ENCODE results near the gene UCP2.

UCP2 gene, protein sequence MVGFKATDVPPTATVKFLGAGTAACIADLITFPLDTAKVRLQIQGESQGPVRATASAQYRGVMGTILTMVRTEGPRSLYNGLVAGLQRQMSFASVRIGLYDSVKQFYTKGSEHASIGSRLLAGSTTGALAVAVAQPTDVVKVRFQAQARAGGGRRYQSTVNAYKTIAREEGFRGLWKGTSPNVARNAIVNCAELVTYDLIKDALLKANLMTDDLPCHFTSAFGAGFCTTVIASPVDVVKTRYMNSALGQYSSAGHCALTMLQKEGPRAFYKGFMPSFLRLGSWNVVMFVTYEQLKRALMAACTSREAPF

DNA sequence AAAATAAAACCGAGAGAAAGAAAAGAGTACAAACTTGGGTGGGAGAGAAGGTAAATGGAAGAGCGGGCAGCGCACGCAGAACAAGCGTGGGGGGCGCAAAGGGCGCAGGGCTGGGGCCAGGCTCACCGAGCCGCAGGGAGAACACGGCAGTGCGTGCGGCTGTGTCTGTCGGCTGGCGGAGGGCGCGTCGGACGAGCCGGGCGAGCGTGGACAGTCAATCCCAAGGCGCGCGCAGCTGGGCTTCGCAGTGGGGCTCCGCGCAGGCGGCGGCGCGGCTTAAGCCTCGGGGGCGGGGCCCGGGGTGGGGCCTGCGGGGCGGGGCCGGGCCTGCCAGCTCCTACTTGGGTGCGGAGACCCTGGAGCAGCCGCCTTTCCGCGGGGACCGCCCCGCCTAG, at the start of gene UCP2:
Gene UCP2, minus strand, starts transcription at position 249 of the 395 bp plus-strand sequence. CDS start 4,465 bp downstream, outside the sequence.
- DNase-seq (ENCODE audit: low read depth), result peak; percentile 68

DNA sequence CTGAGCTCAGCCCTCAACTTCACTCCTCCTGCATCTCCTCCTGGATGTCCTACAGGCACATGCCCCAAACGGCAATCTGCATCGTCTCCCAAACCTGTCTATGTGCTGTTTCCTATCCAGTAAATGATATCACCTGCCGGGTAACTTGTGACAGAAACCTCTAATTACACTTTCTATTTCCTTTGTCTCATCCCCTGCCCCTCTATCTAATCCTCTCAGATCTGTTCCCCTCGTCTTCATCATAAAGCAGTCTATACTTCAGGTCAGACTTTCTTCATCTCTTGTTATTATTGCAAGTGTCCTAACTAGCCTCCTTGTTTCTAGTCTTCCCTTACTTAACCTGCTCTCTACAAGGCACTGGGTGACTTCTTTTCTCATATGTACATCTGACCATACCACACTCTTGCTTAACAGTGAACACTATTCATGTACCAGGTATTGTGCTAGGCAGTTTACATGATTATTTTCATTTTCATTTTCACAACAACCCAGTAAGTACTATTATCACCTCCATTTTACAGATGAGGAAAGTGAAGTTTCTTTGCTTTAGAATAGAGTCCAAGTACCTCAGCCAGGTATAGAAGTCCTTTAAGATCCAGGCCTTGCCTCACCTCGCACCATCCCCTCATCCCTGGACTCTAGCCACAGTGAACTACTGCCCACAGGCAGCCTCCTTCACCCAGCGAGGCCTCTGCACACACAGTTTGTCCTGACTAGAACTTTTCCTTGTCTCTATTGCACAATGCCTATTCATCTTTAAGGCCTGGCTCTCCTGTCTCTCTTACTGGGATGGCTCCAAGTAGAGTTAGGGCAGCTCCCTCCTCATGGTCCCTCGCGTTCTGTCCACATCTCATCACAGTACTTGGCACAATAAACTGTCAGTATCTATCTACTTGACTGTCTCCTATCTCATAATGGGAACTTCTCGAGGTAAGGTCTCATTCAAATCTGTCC, 48.4 kb upstream of the UCP2 start:
- DNase-seq (ENCODE audit: low read depth), result no peak

DNA sequence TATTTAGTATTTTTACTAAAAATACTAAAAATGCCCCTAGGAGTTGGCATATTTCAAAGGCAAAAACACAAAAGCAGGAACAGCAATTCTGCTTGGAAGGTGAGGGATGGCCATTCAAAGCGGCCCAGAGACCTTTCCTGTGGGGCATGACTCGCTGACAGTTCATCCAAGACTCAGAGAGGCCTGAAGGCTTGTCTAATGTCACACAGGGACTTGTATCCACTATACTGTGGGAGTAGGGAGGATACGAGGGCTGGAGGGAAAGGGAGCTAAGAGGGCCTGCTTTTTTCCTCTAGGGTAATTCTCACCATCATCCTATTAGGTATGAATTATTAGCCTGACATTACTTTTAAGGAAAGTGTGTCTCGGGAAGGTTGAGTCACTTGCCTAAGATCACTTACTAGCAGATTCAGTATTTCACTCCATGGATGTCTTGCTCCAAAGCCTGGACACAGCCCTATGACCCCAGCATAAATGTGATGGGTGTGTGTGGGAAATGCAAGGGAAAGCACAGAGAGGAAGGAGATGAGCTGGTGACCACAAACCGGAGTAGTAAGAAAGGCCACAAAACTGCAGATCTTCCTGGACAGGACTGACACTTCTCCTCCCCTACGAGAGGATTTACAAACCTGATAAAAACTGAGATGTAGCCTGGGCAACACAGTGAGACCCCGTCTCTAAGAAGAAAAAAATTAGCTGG, 43.0 kb upstream of the UCP2 start:
- DNase-seq (ENCODE audit: low read depth), result no peak

DNA sequence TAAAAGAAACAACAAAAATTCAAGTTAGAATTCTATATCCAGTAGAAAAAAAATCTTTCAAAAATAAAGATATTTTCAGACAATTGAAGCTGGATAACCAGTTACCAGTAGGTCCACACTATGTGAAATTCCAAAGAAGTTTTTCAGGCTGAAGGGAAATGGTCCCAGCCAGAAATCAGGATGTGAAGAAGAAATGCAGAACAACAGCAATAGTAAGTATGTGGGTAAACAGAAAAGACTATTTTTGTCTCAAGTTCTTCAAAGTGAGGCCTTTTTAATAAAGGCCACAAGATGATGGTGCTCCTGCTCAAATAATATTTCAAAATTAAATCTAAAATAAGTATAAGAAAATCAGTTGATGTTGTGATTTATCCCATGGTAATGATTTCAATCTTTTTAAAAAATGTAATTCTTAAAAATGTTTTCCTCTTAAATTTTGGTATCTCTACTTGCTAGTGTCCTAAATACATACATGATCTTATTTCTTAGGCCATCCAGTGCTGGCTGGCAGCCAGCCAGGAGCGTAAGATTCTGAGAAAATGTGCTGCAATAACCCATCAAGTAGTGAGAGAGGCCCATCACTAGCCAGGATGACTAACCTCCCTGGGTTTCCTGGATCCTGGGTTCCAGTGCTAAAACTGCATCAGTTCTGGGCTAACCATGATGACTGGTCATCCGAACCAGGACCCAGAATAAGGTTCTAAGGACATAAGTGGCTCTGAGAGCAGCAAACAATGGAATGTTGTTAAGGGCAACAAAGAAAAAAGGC, 41.8 kb upstream of the UCP2 start:
- DNase-seq (ENCODE audit: low read depth), result no peak

DNA sequence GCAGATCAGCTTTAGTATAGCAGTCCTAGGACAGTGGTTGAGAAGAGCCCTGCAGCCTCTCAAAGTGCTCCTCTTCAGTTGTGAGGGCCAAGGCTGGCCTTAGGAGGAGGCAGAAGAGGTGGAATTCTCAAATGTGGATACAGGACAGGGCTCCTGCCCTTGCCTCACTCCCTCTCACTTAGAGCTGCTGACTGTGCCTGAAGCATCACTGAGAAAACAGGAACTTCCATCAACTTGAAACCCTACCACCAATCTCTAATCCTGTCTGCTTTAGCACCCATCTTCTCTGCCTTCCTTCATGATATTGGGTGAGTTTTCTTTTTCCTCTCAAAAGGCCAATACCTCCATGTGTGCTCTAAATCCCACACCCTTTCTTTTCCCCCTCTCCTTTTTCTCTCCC, 40.6 kb upstream of the UCP2 start:
- DNase-seq (ENCODE audit: low read depth), result no peak

DNA sequence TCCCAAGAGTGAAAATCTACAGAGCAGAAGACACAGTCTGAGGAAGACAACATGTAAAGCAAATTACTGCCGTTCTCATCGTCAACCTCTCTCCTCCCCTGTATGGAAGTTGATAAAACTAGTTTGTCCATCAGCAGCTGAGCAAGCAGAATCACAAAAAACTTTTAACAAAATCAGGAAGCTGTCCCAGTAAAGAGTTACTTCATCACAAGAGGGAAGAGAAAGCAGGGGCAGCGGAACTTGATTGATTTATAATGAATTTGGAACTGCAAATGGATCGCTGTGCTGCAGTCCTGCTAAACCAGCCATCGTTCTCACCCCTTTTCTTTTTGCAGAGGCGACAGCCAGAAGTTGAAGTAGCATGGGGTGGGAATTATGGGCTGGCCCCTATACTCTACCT, 39.9 kb upstream of the UCP2 start:
- DNase-seq (ENCODE audit: low read depth), result no peak

DNA sequence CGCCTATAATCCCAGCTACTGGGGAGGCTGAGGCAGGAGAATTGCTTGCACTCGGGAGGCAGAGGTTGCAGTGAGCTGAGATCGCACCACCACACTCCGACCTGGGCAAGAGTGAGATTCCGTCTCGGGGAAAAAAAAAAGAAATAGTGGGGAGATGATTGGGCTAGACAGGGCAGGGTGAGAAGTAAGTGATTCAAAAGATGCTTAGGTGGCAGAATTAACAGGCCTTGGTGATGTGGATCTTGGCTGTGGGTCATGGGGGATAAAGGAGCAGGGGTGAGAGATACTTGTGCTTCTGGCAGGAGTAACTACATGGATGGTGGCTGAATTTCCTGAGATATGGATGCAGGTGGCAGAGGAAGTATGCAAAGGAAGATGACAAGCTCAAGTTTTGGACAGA, 39.4 kb upstream of the UCP2 start:
- DNase-seq (ENCODE audit: low read depth), result no peak

DNA sequence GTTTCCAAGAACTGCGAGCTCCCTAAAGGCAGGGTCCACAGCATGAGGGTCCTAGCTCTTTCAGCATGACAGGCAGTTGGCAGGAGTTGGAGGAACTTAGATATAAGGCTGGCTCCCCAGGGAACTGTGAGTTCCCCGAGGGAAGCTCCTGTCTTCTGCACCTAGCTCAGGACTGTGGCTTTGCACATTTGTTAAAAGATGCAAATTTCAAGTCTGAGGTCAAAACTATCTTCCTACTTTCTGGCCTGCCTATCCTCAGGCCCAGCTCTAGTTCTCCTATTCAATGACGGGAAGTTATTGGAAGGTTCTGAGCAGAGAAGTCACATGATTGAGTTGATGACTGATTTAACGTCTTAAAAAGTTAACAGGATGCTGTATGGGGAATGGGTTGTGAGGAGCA, 37.9 kb upstream of the UCP2 start:
- DNase-seq (ENCODE audit: low read depth), result no peak

DNA sequence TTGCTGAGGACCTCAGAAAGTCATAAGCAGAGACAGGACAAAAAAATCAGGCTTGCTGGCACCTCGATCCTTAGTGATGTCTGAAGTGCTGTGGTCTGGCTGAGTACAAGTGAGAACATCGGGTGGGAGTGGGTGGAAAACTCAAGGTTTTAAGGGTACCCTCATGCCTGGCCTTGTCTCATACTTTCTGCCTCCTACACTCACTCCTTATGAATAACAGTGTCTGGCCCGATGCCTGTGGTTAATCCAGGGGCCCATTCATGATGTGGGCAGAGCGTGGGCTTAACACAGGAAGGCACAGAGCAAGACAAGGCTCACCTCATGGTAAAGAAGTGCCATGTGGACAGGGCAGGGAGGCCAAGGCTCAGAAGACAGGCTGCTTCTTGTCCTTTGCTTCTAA, 37.2 kb upstream of the UCP2 start:
- DNase-seq (ENCODE audit: low read depth), result no peak

DNA sequence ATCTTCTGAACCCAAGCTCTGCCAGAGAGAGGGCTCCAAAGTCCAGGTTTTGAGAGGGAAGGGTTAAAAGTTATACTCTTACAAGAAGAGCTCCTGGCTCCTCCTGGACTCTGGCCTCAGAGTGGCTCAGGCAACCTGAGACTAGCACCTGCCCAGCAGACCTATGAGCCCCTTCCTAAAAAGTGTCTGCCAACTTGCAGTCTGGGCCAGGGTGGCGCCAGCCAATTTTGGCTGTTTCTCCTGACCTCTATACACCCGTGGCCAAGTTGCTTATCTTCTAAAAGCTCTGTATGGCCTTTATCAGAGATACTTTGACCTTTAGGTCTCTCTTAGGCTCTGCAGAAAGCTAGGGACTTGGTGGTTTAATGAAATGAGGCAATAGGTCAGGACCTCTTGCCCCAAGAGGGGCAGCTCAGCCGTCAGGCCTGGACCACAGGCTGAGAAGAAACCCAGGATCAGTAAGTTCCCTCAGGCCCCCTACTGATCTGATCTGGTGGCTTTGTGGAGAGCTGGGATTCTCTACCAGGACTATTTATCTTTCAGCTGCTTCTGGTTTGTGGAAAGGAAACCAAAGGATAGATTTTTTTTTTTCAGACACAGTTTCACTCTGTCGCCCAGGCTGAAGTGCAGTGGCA, 36.6 kb upstream of the UCP2 start:
- DNase-seq (ENCODE audit: low read depth), result no peak

DNA sequence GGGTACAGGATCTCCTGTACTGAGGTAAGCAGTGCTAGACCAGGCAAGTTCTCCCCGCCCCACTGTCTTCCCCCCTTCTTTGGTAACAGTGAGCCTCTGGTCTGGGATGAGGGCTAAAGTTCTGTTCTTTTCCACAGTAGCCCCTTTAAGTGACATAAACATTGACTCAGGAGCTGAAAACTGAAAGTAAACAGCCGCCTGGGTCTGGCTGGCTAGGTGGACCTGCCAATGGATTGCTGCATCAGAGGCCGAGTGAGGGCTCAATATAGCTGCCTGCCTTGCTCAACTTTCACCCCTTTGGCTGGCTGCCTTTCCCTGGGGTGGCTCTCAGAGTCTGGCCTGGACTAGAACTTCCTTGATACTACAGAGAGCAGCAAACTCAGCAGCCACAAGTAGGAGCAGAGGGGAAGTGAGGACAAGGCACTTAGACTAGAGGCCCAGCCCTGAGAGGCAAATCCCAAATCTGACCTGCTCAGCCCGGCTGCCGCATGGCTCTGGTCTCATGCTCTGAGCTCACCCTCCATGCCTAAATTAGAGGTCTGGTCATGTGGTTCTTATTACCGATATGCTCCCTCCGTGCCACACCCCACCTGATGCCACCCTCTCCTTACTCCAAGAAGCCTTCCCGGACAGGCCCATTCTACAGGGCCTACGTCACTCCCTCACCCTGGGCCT, 35.8 kb upstream of the UCP2 start:
- no peak for DNase-seq (ENCODE audit: low read depth)

DNA sequence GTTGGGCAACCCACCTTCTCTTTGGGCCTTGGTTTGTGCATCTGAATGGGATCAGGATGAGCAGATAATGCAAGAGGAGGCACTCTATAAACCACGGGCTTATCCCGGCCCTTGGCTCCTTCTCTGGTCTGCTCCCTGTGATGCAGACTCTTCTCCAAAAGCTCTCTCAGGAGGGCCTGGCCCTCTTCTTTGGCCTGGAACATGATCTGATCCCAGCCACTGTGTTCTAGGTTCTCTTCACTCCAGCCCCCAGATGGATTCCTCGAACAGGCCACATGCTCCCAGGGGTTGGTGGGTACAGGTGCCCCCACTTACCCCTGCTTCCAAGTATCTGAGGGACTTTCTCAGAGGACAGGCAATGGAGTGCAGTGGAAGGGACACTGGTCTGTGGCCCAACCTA, 35.0 kb upstream of the UCP2 start:
- DNase-seq (ENCODE audit: low read depth), result no peak

DNA sequence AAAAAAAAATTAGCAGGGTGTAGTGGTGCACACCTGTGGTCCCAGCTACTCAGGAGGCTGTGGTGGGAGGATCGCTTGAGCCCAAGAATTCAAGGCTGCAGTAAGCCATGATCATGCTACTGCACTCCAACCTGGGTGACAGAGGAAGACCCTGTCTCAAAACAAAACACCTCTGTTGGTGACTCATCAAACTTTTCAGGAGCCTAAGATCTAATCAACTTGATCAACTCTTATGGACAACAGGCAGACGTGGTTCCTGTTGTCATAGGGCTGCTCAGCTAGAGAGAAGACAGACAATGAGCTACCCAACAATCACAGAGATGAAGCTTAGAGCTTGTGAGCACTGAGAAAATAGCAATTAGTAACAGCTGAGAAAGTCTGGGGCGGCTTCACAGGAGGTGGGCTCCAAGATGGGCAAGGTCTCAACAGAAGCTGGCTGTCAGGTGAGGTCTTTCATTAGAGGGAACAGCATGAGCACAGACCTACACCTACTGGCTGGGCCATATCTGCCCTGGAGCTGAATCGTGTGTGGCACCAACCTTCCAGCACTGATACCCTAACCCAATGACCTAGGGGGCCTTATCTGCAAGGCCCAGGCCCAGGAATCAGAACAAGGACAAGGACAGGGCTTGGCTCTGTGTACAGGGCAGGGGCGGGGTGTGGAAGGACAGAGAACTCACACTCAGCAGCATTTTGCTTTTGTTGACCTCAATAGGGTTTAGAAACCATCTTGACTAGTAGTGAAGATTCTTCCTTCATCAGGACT, 33.5 kb upstream of the UCP2 start:
- no peak for DNase-seq (ENCODE audit: low read depth)

DNA sequence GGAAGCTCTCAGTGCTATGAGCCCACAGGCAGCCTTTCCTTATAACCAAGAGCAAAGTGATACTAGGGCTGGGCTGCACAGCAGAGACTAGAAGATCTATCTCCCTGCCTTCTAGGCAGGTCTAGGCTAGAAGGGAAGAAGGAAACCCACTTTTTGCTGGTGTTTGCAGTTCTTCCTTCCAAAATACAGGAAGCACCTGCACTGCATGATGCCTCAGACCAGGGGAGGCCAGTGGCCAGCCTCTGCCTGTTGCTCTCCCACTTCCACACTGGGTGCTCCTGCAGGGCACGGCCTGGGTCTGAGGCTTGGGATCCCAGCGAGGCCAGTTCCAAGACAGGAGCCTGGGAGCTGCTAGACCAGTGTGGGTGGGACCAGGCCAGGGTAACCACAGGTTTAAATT, 32.2 kb upstream of the UCP2 start:
- DNase-seq (ENCODE audit: low read depth), result no peak

DNA sequence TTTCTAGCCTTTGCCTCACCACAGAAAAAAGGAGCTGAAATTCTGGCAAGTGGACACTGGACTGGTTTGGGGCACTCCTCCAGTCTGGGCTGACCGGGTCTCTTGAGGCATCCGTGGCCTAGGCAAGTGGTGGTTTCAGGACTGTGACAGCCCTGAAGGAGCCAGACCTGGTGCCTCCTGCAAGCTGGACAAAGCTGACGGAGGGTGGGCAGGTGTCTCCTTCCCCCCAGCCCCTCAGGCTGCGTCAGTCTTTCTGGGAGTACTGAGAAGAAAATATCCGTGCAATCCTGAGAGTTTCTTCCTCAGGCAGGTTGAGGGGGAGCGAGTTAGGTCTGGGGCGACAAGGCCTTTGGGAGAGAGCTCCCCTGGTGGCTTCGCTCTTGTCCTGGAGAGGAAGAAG, 30.5 kb upstream of the UCP2 start:
- DNase-seq (ENCODE audit: low read depth), result no peak

DNA sequence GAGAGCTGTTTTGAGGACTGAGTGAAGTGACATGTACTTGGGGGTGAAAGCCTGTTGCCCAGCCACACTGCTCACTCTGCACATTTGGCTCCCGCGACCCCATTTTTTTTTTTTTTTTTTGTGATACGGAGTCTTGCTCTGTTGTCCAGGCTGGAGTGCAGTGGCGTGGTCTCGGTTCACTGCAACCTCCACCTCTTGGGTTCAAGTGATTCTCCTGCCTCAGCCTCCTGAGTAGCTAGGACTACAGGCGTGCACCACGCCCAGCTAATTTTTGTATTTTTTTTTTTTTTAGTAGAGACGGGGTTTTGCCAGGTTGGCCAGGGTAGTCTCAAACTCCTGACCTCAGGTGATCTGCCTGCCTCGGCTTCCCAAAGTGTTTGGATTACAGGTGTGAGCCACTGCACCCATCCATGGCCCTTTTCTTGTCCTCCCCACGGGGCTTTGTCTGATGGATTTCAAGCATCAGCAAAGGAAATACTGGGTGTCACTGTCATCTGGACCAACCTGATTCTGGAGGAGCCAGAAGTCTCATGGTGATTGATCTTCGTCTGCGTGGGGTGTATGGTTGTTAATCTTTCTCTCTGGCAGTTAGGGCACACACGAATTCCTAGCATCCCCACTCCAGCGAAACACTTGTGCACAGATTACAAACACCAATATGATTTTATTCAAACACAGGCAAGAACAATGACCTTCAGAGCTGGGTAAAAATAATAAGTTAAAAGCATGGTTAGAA, 29.6 kb upstream of the UCP2 start:
- DNase-seq (ENCODE audit: low read depth), result no peak

DNA sequence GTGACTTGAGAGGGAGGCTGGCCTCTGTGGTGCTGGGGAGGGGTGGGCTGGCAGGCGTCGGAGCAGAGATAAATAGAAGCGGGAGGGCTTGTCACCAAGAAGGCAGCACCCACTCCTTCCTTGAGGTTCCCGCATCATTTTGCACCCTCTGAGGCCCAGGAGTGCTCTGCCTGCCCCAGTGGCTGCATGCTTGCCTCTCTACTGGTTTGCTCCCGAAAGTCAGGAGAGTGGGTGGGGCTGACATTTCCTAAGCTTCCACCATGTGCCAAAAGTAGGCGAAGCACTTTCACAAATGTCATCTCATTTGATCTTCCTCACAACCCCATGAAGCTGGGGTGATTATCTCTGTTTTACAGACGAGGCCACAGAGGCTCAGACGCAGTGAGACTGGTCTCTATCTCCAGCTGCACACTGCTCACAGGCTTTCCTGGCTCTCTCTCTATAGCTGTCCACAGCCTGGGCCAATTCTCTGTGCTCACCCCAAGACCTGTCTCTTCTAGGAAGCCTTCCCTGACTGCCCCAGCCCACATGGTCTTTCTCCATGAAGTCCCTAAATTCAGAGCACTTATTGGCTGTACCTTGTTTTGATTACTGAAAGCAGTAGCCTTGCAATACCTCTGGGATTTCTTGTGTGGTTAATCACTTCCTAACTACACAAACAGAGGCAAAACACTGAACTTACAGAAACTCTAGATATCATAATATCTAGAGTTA, 28.9 kb upstream of the UCP2 start:
- no peak for DNase-seq (ENCODE audit: low read depth)

Data from stimulated activated CD8-positive, alpha-beta memory T cell treated with anti-CD3 and anti-CD28 coated beads, Interleukin-12 subunit alpha, Interleukin-12 subunit beta, amount 100 ng/mL, for 1 hour (primary cell).